Measurements from ENCODE around the gene NAV3. TPM values are rescaled to one million over a fixed set of nuclear protein-coding genes. Genes with fewer than 3 reads are reported as not detected.

NAV3 gene
- total RNA-seq, 1 experiment from 2014 or later: 2.5 TPM

DNA sequence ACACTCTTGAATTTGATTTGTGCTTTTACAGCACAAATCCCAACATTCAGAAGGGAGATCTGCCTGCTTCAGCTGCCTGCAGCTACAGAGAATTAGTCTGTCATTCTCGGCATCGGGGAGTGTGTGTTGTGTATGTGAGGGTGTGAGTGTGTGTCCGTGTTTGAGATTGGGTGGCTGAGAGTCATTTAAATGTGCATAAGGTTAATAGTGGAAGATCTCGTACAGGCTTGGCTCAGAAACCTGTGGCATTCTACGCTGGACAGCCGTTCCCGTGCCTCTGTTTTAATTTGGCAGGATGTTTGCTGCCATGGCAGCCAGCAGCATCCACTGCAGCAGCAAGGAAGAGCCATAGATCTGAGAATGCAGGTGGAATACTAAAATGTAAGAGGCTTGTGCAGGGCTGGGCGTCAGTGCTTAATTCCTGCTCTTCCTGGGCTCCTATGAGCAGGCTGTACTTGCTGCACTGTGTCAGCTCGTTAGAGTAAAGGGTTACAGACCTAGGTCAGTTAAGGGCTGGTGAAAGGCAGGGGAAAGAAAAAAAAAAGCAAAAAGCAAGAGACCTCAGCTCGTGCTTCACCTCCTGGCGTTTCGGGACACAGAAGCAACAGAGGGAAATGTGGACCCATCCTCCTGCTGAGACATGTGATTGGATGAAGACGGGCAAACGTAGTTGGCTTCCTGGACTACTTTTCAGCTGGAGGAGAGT lies 205.4 kb downstream of the NAV3 start:
- Histone ChIP-seq H3K4me3 (ENCODE audit: low read depth in 2 of 2, low read length in 2 of 2) (no peak overlapping the region), H3K27me3 (ENCODE audit: control insufficient read depth, insufficient read depth, low read length) (no peaks in the 10 kb centered on the region), H3K27ac (ENCODE audit: low read length) (no peak overlapping the region), H3K9me3 (ENCODE audit: control insufficient read depth, insufficient read depth, low read depth, low read length) (no peaks in the 10 kb centered on the region), H3K4me1 (ENCODE audit: control insufficient read depth, insufficient read depth, low read length) (no peaks in the 10 kb centered on the region), H3K36me3 (ENCODE audit: control insufficient read depth, insufficient read depth, low read length) (no peaks in the 10 kb centered on the region)
- DNase-seq (ENCODE audit: low read depth, low spot score) (no peak), ATAC-seq (no peak)
- intact Hi-C loops (cut with micrococcal nuclease; ENCODE audit: unreplicated experiment) (no loop called here), in situ Hi-C loops (cut with HindIII; ENCODE audit: low pct_unique_long_range_greater_than_20kb, low sequenced_read_pairs) (no loop called here)
- POLR2A ChIA-PET: no interaction called here
- CTCF ChIA-PET: no interaction called here
- no peak for TF ChIP-seq SIN3A (IDR thresholded peaks at IDR 0.05; ENCODE audit: borderline replicate concordance, insufficient read depth, low read depth, low read length)
- TF ChIP-seq, protein P1, sequence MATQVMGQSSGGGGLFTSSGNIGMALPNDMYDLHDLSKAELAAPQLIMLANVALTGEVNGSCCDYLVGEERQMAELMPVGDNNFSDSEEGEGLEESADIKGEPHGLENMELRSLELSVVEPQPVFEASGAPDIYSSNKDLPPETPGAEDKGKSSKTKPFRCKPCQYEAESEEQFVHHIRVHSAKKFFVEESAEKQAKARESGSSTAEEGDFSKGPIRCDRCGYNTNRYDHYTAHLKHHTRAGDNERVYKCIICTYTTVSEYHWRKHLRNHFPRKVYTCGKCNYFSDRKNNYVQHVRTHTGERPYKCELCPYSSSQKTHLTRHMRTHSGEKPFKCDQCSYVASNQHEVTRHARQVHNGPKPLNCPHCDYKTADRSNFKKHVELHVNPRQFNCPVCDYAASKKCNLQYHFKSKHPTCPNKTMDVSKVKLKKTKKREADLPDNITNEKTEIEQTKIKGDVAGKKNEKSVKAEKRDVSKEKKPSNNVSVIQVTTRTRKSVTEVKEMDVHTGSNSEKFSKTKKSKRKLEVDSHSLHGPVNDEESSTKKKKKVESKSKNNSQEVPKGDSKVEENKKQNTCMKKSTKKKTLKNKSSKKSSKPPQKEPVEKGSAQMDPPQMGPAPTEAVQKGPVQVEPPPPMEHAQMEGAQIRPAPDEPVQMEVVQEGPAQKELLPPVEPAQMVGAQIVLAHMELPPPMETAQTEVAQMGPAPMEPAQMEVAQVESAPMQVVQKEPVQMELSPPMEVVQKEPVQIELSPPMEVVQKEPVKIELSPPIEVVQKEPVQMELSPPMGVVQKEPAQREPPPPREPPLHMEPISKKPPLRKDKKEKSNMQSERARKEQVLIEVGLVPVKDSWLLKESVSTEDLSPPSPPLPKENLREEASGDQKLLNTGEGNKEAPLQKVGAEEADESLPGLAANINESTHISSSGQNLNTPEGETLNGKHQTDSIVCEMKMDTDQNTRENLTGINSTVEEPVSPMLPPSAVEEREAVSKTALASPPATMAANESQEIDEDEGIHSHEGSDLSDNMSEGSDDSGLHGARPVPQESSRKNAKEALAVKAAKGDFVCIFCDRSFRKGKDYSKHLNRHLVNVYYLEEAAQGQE (IDR thresholded peaks at IDR 0.05; ENCODE audit: insufficient read depth in 1 of 2, low read depth in 2 of 2, low read length in 1 of 2): no peak
- TF ChIP-seq POLR2AphosphoS5 (IDR thresholded peaks at IDR 0.05; ENCODE audit: low read depth, low read length): no peak
- BruUV-seq (replicated peaks): no TSS peak

DNA sequence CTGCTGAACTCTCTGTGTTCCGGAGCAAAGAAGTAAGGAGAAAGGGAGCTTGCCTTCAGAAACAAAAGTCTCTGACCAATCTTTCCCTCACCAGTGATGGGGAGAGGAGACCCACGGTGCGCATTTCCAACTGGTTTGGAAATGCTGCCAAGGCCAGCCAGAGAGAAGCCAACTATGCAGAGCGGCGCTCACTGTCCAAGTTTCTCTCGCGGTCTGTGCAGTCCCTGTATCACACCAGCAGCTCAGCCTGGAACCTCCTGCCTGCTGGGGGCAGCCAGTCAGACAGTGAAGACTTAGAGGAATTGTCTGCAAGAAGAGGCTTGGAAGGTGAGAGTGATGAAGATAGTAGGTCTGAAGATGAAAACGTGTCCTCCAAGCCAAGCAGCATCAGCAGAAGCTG lies 206.2 kb downstream of the NAV3 start:
- CTCF ChIA-PET: no interaction called here

DNA sequence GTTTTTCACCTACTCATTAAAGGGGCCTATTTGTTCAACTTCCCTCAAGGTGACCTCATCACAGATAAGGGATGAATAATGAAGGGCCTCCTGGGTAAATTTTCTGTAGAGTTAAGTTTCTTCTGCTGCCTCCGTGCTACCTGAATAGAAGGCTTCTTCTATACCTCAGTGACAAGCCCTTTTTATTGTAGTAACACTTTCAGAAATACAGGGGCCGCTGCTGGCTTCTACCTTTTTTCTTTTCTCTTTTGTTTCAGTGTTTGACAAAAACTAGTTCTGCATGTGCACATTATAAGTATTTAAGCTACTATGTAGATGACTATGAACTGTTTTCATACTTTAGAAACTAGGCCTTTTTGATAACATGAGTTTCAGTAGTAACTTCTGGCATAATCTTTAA lies 207.0 kb downstream of the NAV3 start:
- no peaks in the 10 kb centered on the region for H3K4me1 ChIP-seq (ENCODE audit: control insufficient read depth, insufficient read depth, low read length)
- in situ Hi-C loops (cut with HindIII; ENCODE audit: low pct_unique_long_range_greater_than_20kb, low sequenced_read_pairs): no loop called here
- intact Hi-C loops (cut with micrococcal nuclease; ENCODE audit: unreplicated experiment): no loop called here
- TF ChIP-seq, protein P2, sequence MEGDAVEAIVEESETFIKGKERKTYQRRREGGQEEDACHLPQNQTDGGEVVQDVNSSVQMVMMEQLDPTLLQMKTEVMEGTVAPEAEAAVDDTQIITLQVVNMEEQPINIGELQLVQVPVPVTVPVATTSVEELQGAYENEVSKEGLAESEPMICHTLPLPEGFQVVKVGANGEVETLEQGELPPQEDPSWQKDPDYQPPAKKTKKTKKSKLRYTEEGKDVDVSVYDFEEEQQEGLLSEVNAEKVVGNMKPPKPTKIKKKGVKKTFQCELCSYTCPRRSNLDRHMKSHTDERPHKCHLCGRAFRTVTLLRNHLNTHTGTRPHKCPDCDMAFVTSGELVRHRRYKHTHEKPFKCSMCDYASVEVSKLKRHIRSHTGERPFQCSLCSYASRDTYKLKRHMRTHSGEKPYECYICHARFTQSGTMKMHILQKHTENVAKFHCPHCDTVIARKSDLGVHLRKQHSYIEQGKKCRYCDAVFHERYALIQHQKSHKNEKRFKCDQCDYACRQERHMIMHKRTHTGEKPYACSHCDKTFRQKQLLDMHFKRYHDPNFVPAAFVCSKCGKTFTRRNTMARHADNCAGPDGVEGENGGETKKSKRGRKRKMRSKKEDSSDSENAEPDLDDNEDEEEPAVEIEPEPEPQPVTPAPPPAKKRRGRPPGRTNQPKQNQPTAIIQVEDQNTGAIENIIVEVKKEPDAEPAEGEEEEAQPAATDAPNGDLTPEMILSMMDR (IDR thresholded peaks at IDR 0.05): no peak; the same call in 1 of the 2 replicates
- TF ChIP-seq, protein P1 (IDR thresholded peaks at IDR 0.05; ENCODE audit: insufficient read depth in 1 of 2, low read depth in 2 of 2, low read length in 1 of 2): no peak
- no peak for TF ChIP-seq POLR2AphosphoS5 (IDR thresholded peaks at IDR 0.05; ENCODE audit: low read depth, low read length)
- TF ChIP-seq TCF7L2 (IDR thresholded peaks at IDR 0.05; ENCODE audit: low read depth, low read length): no peak
- no peak for TF ChIP-seq SIN3A (IDR thresholded peaks at IDR 0.05; ENCODE audit: borderline replicate concordance, insufficient read depth, low read depth, low read length)
- H3K27ac ChIP-seq (ENCODE audit: low read length): no peak overlapping the region
- DNase-seq (ENCODE audit: low read depth, low spot score) (no peak), ATAC-seq (no peak)
- BruUV-seq (replicated peaks): no TSS peak
- POLR2A ChIA-PET: interaction anchor here (0.5 to 0.7 kb wide), 2 partner anchors 15 to 963 kb away, joined by 3 to 6 read pairs; no protein-coding TSS in a partner anchor
- no peaks in the 10 kb centered on the region for H3K36me3 ChIP-seq (ENCODE audit: control insufficient read depth, insufficient read depth, low read length)
- H3K27me3 ChIP-seq (ENCODE audit: control insufficient read depth, insufficient read depth, low read length): no peaks in the 10 kb centered on the region
- CTCF ChIA-PET: interaction anchor here (0.7 kb wide), 1 partner anchor 13 kb away, joined by 3 read pairs; no protein-coding TSS in a partner anchor
- H3K9me3 ChIP-seq (ENCODE audit: control insufficient read depth, insufficient read depth, low read depth, low read length): no peaks in the 10 kb centered on the region
- no peak overlapping the region for H3K4me3 ChIP-seq (ENCODE audit: low read depth in 2 of 2, low read length in 2 of 2)

More for the DNA sequence above, 206.2 kb downstream of the NAV3 start:
- ATAC-seq (no peak), DNase-seq (ENCODE audit: low read depth, low spot score) (no peak)
- in situ Hi-C loops (cut with HindIII; ENCODE audit: low pct_unique_long_range_greater_than_20kb, low sequenced_read_pairs) (no loop called here), intact Hi-C loops (cut with micrococcal nuclease; ENCODE audit: unreplicated experiment) (no loop called here)
- H3K4me1 ChIP-seq (ENCODE audit: control insufficient read depth, insufficient read depth, low read length): no peaks in the 10 kb centered on the region
- no TSS peak for BruUV-seq (replicated peaks)
- no peaks in the 10 kb centered on the region for H3K27me3 ChIP-seq (ENCODE audit: control insufficient read depth, insufficient read depth, low read length)
- TF ChIP-seq POLR2AphosphoS5 (IDR thresholded peaks at IDR 0.05; ENCODE audit: low read depth, low read length) (no peak), TCF7L2 (IDR thresholded peaks at IDR 0.05; ENCODE audit: low read depth, low read length) (no peak)
- TF ChIP-seq, protein P2 (IDR thresholded peaks at IDR 0.05): no peak
- no peak overlapping the region for H3K27ac ChIP-seq (ENCODE audit: low read length)
- no peak overlapping the region for H3K4me3 ChIP-seq (ENCODE audit: low read depth in 2 of 2, low read length in 2 of 2)
- no peaks in the 10 kb centered on the region for H3K9me3 ChIP-seq (ENCODE audit: control insufficient read depth, insufficient read depth, low read depth, low read length)
- POLR2A ChIA-PET: interaction anchor here (0.7 kb wide), 1 partner anchor 757 kb away, joined by 3 read pairs; no protein-coding TSS in a partner anchor
- no peaks in the 10 kb centered on the region for H3K36me3 ChIP-seq (ENCODE audit: control insufficient read depth, insufficient read depth, low read length)
